ENCODE data around the gene RAD51B.
"Not testable (repeated sequence)": the region's sequence is repeated elsewhere in the genome, so short reads cannot be mapped to it uniquely, and the experiment has no call there.

RAD51B gene

GRCh38 chr14:67819563-67820421 is at the start of gene RAD51B:
TSS of gene RAD51B (plus strand) at chr14:67819779.
- H3K27ac ChIP-seq = peak within 1 kb of the TSS; percentile 41
- DNase-seq (ENCODE audit: low read depth, low spot score) = no peak

GRCh38 chr14:67773844-67774377 is 45.7 kb upstream of the RAD51B start:
- H3K27ac ChIP-seq = no peak overlapping the region
- DNase-seq (ENCODE audit: low read depth, low spot score) = no peak

GRCh38 chr14:67776653-67777322 is 42.8 kb upstream of the RAD51B start:
- H3K27ac ChIP-seq = no peak overlapping the region
- DNase-seq (ENCODE audit: low read depth, low spot score) = no peak

GRCh38 chr14:67778792-67779191 is 40.8 kb upstream of the RAD51B start:
- no peak for DNase-seq (ENCODE audit: low read depth, low spot score)
- no peak overlapping the region for H3K27ac ChIP-seq

- DNase-seq (ENCODE audit: low read depth, low spot score) = no peak
- no peak overlapping the region for H3K27ac ChIP-seq
Measured at GRCh38 chr14:67782090-67782489, 37.5 kb upstream of the RAD51B start.

- no peak overlapping the region for H3K27ac ChIP-seq
- DNase-seq (ENCODE audit: low read depth, low spot score) = no peak
Measured at GRCh38 chr14:67784244-67784823, 35.2 kb upstream of the RAD51B start.

GRCh38 chr14:67785270-67786109 is 34.1 kb upstream of the RAD51B start:
- no peak for DNase-seq (ENCODE audit: low read depth, low spot score)
- no peak overlapping the region for H3K27ac ChIP-seq

GRCh38 chr14:67787673-67788072 is 31.9 kb upstream of the RAD51B start:
- DNase-seq (ENCODE audit: low read depth, low spot score) = no peak
- no peak overlapping the region for H3K27ac ChIP-seq

GRCh38 chr14:67798731-67799130 is 20.8 kb upstream of the RAD51B start:
- DNase-seq (ENCODE audit: low read depth, low spot score) = no peak
- H3K27ac ChIP-seq = no peak overlapping the region

- no peak for DNase-seq (ENCODE audit: low read depth, low spot score)
Measured at GRCh38 chr14:67800743-67801142, 18.8 kb upstream of the RAD51B start.

GRCh38 chr14:67806246-67806645 is 13.3 kb upstream of the RAD51B start:
- DNase-seq (ENCODE audit: low read depth, low spot score) = no peak
- H3K27ac ChIP-seq = no peak overlapping the region

More at GRCh38 chr14:67800743-67801142, 18.8 kb upstream of the RAD51B start:
- no peak overlapping the region for H3K27ac ChIP-seq

- H3K27ac ChIP-seq = no peak overlapping the region
- no peak for DNase-seq (ENCODE audit: low read depth, low spot score)
Measured at GRCh38 chr14:67814821-67815220, 4.8 kb upstream of the RAD51B start.

- no peak for DNase-seq (ENCODE audit: low read depth, low spot score)
- H3K27ac ChIP-seq = peak overlapping the region; percentile 63
Measured at GRCh38 chr14:67815573-67816225, 3.9 kb upstream of the RAD51B start.

GRCh38 chr14:67816326-67817002 is 3.1 kb upstream of the RAD51B start, which contains the start of gene ZFYVE26:
TSS of gene ZFYVE26 (minus strand) at chr14:67816590. CDS start at chr14:67815963, 627 bp downstream.
- peak; percentile 87 for DNase-seq (ENCODE audit: low read depth, low spot score)
- peak within 1 kb of the TSS; percentile 63 for H3K27ac ChIP-seq

GRCh38 chr14:67817750-67818438 is 1.7 kb upstream of the RAD51B start:
- no peak overlapping the region for H3K27ac ChIP-seq
- no peak for DNase-seq (ENCODE audit: low read depth, low spot score)

GRCh38 chr14:67818476-67818875 is 1.1 kb upstream of the RAD51B start:
- not testable (repeated sequence) for H3K27ac ChIP-seq; DNase-seq (ENCODE audit: low read depth, low spot score)

- DNase-seq (ENCODE audit: low read depth, low spot score) = no peak
- peak overlapping the region; percentile 41 for H3K27ac ChIP-seq
Measured at GRCh38 chr14:67820428-67820971, 921 bp downstream of the RAD51B start.

GRCh38 chr14:67821121-67821520 is 1.5 kb downstream of the RAD51B start:
- DNase-seq (ENCODE audit: low read depth, low spot score) = no peak
- H3K27ac ChIP-seq = no peak overlapping the region

Measured in epithelial cell of prostate (primary cell).